Esophagus muscularis mucosa (tissue), 4 donors: ENCODE data around the gene KDF1. TPM values are rescaled to one million over a fixed set of nuclear protein-coding genes. Genes with fewer than 3 reads are reported as not detected.
"Not testable (repeated sequence)": the region's sequence is repeated elsewhere in the genome, so short reads cannot be mapped to it uniquely, and the experiment has no call there.

ENCODE experiments used
- DNase-seq: peaks from one replicate; pipeline ENCODE4 v3.0.0-alpha.2; 2017; ENCODE audit errors: extremely low spot score
- H3K27ac ChIP-seq, 4 donors: fragments of 200-600 bp; sonication (generic); replicated peaks in 1 of 4; 1 replicate in 3 of 4; 2 replicates in 1 of 4; pipeline ENCODE4 v1.5.1; 2016 to 2019; ENCODE audit warnings: mild to moderate bottlenecking in 1 of 4
- H3K27me3 ChIP-seq, 4 donors: fragments of 200-600 bp; sonication (generic); one replicate each; pipeline versions ENCODE4 v1.5.1 to v1.6.0; 2016 to 2019
- H3K36me3 ChIP-seq, 4 donors: fragments of 200-600 bp; sonication (generic); one replicate each; pipeline ENCODE4 v1.5.1; 2016 to 2019
- H3K4me1 ChIP-seq, 4 donors: fragments of 200-600 bp; sonication (generic); one replicate each; pipeline ENCODE4 v1.5.1; 2016 to 2019
- H3K4me3 ChIP-seq, 4 donors: fragments of 200-600 bp; sonication (generic); 1 replicate in 2 of 4; 2 replicates in 2 of 4; pipeline ENCODE4 v1.5.1; 2016 to 2019; ENCODE audit warnings: mild to moderate bottlenecking in 4 of 4, moderate library complexity in 1 of 4
- H3K9me3 ChIP-seq, 4 donors: fragments of 200-600 bp; sonication (generic); 1 replicate in 3 of 4; 2 replicates in 1 of 4; pipeline ENCODE4 v1.5.1; 2016 to 2019
- EP300 ChIP-seq: sonication (generic); formaldehyde crosslinking; IDR thresholded peaks from one replicate; pipeline ENCODE4 v1.6.1; 2017; ENCODE audit warnings: antibody characterized with exemption
- POLR2A ChIP-seq: fragments of 450-650 bp; IDR thresholded peaks from one replicate; pipeline ENCODE4 v1.6.1; 2017; ENCODE audit warnings: antibody characterized with exemption, moderate library complexity, mild to moderate bottlenecking, low read depth
- POLR2AphosphoS5 ChIP-seq, 2 donors: sonication (generic); formaldehyde crosslinking; IDR thresholded peaks; one replicate each; pipeline ENCODE4 v1.6.1; 2017; ENCODE audit warnings: antibody characterized with exemption in 2 of 2
- WGBS: methylation state at CpG from one replicate; pipeline ENCODE4 v1.1.5; 2018; 5-methylcytosine and 5-hydroxymethylcytosine counted together
- intact Hi-C: fragments of 100-400 bp; cut with DNase I; formaldehyde crosslinking; loops from one replicate; pipeline ENCODE4 v1.15.1; 2023
- total RNA-seq, 4 donors: library from RNA; depleted of rRNA; stranded (reverse); fragments of >200 nt; gene quantifications; one replicate each; pipeline versions ENCODE4 v1.1.0 to v1.2.1, GENCODE V29; 2016
- TF ChIP-seq, protein P1 (sequence below), 3 experiments: fragments of 200-600 bp in 2 of 3; fragments of 450-650 bp in 1 of 3; sonication (generic) in 2 of 3; IDR thresholded peaks; one replicate each; pipeline ENCODE4 v1.5.1; 2017 to 2019; ENCODE audit warnings: antibody characterized with exemption in 3 of 3, mild to moderate bottlenecking in 2 of 3, moderate library complexity in 1 of 3

Gene KDF1
- total RNA-seq, 4 donors from 2014 or later, result 0.33 to 0.42 TPM; not detected in 2

DNA sequence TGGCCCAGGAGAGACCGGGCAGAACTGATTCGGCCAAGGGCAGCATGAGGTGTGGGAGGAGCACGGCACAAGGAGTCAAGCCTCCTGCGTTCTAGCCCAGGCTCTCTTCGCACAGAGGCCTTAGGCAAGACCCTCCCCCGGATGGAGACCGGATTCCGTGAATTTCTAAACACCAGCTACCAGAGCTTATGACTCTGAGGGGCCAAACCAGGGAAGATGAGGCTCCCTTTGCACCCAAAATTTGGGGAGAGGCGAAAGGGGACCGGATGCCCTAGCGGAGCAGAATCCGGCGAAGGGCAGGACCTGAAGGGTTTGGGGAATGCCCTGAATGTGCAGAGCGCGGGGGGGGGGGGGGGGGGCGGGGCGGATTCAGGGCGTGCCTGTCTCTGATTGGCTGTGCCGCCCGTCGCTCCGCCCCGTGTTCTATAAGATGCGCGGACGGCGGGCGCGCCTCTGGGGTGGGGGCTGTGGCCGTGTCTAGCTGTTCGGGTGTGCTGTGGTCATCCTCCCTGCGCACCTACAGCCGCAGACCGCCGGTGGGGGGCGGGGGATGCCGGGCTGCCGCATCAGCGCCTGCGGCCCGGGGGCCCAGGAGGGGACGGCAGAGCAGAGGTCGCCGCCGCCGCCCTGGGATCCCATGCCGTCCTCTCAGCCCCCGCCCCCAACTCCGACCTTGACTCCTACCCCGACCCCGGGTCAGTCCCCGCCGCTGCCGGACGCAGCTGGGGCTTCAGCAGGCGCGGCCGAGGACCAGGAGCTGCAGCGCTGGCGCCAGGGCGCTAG lies 33.2 kb upstream of the KDF1 start, which contains the start of gene TRNP1:
Gene TRNP1 (plus strand): TSS at position 456 of the 783 bp plus-strand sequence. CDS start 95 bp downstream, at position 551.
- H3K9me3 ChIP-seq, result no peaks in the 10 kb centered on the region
- H3K27me3 ChIP-seq, result peaks cover 0 to 26% (median 6%) of the 10 kb centered on the region in 4 donors
- H3K4me1 ChIP-seq, result peaks cover 34 to 57% (median 53%) of the 10 kb centered on the region in 4 donors
- peak within 1 kb of the TSS; percentile 93 to 97 (median 95) for H3K27ac ChIP-seq
- no peaks in the 10 kb centered on the region for H3K36me3 ChIP-seq
- H3K4me3 ChIP-seq, result peak within 1 kb of the TSS; percentile 75 to 93 (median 88)
- under 1% methylated on average over 20 of the region's 61 CpGs for WGBS
- intact Hi-C loops, result loop anchor here (2.0 kb wide), 1 partner anchor 105 kb away; no protein-coding TSS in a partner anchor
- TF ChIP-seq POLR2A (peak; percentile 53), EP300 (no peak), POLR2AphosphoS5 (IDR thresholded peaks at IDR 0.05) (peak; percentile 77 to 97)
- peak; percentile 95 for DNase-seq

DNA sequence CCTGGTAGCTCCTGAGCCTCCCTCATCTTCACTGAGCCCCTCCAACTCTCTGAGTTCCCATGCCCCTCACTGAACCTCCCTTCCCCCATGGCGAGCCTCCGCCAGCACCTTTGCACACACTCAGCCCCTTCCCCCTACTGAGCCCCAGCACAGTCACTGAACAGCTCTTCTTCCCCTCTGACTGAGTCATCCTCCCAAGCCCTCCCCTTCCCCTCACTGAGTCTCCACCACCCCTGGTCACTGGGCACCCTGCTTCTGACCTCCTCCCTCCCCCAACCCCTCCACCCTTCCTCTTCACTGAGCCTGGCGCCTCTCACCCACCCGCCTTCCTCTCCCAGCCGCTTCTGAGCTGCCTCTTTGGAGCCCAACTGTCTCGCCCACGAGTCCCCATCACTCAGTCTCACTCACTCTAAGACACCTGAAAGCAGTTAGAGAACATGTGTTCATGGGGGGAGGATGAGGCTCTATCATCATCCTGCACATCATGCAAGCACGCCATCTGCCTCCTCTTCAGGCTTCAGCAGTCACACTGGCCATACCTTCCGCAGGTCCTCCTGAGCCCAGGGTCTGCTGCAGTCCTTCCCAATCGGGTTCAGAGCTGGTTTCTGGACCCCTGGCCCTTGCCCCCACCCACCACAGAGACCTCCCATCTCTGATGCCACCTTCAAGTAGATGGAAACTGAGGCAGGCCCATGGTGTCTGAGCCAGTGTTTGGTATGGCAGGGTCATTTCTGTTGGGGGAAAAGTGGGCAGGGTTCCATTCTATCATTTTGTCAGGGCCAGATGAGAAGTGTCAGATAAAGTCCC lies 31.2 kb upstream of the KDF1 start:
- WGBS, result 55% methylated on average over 10 of the region's 10 CpGs
- no peak for DNase-seq

DNA sequence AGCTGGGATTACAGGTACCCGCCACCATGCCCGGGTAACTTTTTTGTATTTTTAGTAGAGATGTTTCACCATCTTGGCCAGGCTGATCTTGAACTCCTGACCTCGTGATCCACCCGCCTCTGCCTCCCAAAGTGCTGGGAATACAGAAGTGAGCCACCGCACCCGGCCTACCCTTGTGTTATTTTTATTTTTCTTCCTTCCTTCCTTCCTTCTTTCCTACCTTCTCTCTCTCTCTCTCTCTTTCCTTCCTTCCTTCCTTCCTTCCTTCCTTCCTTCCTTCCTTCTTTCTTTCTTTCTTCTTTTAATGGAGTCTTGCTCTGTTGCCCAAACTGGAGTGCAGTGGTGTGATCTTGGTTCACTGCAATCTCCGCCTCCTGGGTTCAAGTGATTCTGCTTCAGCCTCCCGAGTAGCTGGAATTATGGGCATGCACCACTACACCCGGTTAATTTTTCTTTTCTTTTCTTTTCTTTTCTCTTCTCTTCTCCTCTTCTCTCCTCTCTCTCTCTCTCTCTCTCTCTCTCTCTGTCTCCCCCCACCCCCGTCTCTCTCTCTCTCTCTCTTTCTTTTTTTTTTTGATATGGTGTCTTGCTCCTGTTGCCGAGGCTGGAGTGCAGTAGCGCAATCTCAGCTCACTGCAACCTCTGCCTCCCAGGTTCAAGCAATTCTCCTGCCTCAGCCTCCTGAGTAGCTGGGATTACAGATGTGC lies 29.3 kb upstream of the KDF1 start:
- H3K9me3 ChIP-seq, H3K4me3 ChIP-seq, H3K36me3 ChIP-seq, DNase-seq, intact Hi-C loops, H3K27ac ChIP-seq: not testable (repeated sequence)
- Histone ChIP-seq H3K27me3 (peaks cover 0 to 50% (median 6%) of the 10 kb centered on the region in 4 donors), H3K4me1 (peaks cover 12 to 18% (median 14%) of the 10 kb centered on the region in 4 donors)
- 75% methylated on average over 12 of the region's 12 CpGs for WGBS

More for the DNA sequence above, 31.2 kb upstream of the KDF1 start:
- Histone ChIP-seq H3K27me3 (peaks cover 0 to 41% (median 6%) of the 10 kb centered on the region in 4 donors), H3K36me3 (no peaks in the 10 kb centered on the region), H3K27ac (no peak overlapping the region), H3K9me3 (no peaks in the 10 kb centered on the region), H3K4me1 (peaks cover 24 to 38% (median 34%) of the 10 kb centered on the region in 4 donors), H3K4me3 (no peak overlapping the region)
- intact Hi-C loops, result no loop called here
- TF ChIP-seq POLR2A, result no peak
- no peak for TF ChIP-seq EP300
- no peak for TF ChIP-seq POLR2AphosphoS5 (IDR thresholded peaks at IDR 0.05)
- TF ChIP-seq, protein P1, sequence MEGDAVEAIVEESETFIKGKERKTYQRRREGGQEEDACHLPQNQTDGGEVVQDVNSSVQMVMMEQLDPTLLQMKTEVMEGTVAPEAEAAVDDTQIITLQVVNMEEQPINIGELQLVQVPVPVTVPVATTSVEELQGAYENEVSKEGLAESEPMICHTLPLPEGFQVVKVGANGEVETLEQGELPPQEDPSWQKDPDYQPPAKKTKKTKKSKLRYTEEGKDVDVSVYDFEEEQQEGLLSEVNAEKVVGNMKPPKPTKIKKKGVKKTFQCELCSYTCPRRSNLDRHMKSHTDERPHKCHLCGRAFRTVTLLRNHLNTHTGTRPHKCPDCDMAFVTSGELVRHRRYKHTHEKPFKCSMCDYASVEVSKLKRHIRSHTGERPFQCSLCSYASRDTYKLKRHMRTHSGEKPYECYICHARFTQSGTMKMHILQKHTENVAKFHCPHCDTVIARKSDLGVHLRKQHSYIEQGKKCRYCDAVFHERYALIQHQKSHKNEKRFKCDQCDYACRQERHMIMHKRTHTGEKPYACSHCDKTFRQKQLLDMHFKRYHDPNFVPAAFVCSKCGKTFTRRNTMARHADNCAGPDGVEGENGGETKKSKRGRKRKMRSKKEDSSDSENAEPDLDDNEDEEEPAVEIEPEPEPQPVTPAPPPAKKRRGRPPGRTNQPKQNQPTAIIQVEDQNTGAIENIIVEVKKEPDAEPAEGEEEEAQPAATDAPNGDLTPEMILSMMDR (IDR thresholded peaks at IDR 0.05), result no peak

DNA sequence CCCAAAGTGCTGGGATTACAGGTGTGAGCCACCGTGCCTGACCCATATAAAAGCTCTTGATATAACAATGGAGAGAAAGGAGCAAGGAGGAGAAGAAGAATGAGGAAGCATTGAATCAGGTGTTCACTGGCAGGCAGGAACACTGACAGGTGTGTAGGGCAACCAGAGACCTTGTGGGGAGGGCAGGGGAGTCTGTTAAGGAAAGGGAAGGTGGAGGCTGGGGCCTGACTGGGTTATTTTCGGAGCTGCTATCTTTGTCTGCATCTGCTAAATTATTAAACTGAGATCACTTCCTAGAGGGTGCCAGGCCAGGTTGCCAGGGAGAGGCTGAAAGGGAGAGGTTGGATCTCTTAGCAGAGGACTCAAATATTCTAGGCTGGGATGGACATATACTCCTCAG lies 26.4 kb upstream of the KDF1 start:
- no peaks in the 10 kb centered on the region for H3K4me1 ChIP-seq
- no peaks in the 10 kb centered on the region for H3K9me3 ChIP-seq
- intact Hi-C loops, result no loop called here
- H3K27ac ChIP-seq, result no peak overlapping the region
- H3K27me3 ChIP-seq, result peaks cover 0 to 46% (median 0%) of the 10 kb centered on the region in 4 donors
- no peak for TF ChIP-seq POLR2AphosphoS5 (IDR thresholded peaks at IDR 0.05)
- no peak for TF ChIP-seq EP300
- TF ChIP-seq, protein P1 (IDR thresholded peaks at IDR 0.05), result no peak
- TF ChIP-seq POLR2A, result no peak
- H3K36me3 ChIP-seq, result no peaks in the 10 kb centered on the region
- no peak overlapping the region for H3K4me3 ChIP-seq
- DNase-seq, result no peak
- 62% methylated on average over 2 of the region's 2 CpGs for WGBS

DNA sequence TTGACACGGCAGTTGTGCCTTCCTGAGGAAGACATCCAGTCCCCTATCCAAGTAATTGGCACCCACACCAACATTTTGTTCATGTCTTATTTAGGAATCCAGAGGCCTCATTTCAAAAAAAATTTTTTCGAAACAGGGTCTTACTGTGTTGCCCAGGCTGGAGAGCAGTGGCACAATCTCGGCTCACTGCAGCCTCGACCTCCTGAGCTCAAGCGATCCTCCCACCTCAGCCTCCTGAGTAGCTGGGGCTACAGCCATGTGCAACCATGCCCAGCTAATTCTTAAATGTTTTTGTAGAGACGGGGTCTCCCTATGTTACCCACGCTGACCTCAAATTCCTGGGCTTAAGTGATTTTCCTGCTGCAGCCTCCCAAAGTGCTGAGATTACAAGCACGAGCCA lies 24.0 kb upstream of the KDF1 start:
- no peaks in the 10 kb centered on the region for H3K9me3 ChIP-seq
- TF ChIP-seq, protein P1 (IDR thresholded peaks at IDR 0.05), result no peak
- TF ChIP-seq POLR2A (no peak), POLR2AphosphoS5 (IDR thresholded peaks at IDR 0.05) (no peak), EP300 (no peak)
- H3K27ac ChIP-seq, result no peak overlapping the region
- intact Hi-C loops, result no loop called here
- H3K4me3 ChIP-seq, result no peak overlapping the region
- peaks cover 0 to 52% (median 0%) of the 10 kb centered on the region in 4 donors for H3K27me3 ChIP-seq
- no peak for DNase-seq
- H3K4me1 ChIP-seq, result no peaks in the 10 kb centered on the region
- H3K36me3 ChIP-seq, result no peaks in the 10 kb centered on the region
- WGBS, result 83% methylated on average over 8 of the region's 8 CpGs
